Stimulated activated CD4-positive, alpha-beta T cell treated with anti-CD3 and anti-CD28 coated beads, Interleukin-1b, Interleukin-23, amount 100 ng/mL, for 48 hours (primary cell): Measurements from ENCODE around the gene GRK2.

Source experiments
- DNase-seq: peaks from one replicate; pipeline ENCODE4 v3.0.0-alpha.2; 2020

Gene GRK2

DNA sequence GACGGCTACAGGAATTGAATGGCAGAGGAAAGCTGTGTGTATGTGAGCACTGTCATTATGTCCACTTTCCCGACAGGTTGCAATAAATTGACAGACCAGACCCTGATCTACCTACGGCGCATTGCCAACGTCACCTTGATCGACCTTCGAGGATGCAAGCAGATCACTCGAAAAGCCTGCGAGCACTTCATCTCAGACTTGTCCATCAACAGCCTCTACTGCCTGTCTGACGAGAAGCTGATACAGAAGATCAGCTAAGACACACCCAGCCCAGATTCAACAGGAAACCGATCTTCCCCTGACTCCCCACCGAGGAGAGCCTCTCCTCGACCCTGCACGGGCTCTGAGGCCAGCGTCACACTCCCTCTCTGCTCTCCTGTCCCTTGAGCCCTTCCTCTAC is 11.5 kb upstream of the GRK2 start:
- no peak for DNase-seq

DNA sequence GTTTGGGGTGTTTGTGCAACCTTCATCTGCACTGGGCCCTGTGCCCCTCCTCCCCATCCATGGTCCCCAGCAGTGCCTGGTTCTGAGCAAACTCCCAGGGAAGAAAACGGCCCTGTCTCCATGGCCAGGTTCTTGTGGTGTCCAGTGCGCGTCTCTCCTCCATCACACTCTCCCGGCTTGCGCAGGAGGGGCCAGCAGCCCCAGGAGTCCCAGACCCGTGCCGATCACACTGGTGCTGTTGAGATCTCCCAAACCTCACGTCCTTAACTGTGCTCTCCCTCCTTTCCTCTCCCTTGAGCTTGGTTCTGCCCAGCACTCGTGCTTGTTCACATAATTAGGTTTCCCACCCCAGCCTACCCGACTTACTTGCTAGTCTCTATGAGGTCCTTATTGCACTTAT is 10.9 kb upstream of the GRK2 start:
- no peak for DNase-seq

DNA sequence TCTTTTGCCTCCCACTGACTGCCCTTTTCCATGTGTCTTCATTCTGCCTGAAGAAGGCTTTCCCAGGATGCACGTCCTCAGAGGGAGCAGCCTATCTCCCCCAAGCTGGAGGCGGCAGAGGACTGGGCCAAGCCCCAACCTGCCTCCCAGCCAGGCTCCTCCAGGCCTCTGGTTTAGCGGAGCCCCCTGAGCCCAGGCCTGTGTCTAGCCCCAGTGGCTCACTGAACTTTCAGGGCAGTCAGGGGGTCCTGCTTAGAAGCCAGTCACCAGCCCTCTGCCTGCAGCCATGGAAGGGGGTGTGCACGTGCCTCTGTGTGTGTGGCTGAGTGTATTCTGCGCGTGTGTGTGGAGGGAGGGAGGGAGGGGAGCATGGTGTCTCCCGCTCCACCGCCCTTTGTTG is 10.4 kb upstream of the GRK2 start:
- DNase-seq = no peak

DNA sequence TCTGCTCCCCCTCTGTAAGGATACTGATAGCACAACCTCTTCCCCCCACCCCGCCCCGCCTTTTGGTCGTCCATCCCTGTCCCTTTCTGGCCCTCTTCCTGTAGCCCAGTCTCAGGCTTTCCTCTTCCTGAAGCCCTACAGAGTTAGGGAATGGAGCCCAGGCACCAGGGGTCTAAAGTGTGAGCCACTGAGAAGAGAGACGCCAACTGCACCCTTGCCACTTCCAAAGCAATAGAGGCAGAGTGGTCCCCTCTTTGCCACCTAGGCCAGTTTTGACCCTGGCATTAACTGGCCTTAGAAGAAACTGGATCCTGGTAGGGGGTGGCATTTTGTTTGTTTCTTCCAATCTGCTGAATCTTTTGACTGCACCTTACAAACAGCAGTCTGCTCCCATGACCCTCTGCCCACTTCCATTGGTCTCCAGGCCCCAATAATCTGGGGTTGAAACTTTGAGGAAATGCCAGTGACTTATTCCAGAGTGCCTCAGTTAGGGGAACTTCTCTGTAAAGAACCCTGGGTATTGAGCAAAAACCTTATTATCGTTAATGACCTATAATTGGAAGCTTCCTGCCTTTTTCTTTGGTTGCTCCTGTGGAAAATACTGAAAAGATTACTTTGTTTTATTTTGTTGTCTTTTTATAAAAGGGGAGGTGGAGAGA is 9.7 kb upstream of the GRK2 start:
- DNase-seq = no peak

DNA sequence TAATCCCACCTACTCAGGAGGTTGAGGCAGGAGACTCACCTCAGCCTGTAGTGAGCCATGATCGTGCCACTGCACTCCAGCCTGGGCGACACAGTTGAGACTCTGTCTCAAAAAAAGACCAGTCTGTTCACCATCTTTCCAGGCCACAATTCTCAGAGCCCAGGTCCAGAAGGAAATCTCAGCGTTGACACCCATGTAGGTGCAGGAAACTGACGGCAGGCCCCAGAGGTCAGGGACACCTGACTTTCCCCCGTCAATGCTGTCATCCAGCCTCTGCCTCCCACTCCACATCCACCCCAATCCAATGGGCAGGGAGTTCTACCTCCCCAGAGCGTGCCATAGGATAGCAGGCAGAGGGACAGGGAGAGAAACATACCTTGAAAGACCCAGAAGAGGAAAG is 5.9 kb upstream of the GRK2 start:
- no peak for DNase-seq

DNA sequence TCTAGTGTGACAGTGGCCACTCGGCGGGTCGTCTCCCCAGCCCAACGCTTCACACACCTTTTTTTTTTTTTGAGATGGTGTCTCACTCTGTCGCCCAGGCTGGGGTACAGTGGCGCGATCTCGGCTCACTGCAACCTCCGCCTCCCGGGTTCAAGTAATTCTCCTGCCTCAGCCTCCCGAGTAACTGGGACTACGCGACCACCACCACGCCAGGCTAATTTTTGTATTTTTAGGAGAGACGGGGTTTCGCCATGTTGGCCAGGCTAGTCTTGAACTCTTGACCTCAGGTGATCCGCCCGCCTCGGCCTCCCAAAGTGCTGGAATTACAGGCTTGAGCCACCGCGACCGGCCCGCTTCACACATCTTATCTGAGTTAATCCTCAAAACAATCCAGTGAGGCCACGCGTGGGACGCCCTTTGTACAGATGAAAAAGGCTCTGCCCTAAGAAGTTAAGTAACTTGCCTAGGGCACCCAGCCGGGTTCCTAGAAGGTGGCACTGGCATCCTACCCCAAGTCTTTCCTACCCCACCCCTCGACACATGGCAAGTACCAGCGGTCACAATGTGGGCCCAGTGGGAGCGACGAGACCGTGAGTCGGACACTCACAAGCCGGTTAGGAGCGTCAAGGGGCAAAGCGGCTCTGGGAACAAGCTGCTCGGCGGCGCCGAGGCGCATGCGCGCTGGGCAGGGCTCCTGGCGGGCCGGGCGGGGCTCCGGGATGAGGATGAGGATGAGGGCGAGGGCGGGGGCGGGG is 5.2 kb upstream of the GRK2 start:
- DNase-seq = peak; percentile 54

DNA sequence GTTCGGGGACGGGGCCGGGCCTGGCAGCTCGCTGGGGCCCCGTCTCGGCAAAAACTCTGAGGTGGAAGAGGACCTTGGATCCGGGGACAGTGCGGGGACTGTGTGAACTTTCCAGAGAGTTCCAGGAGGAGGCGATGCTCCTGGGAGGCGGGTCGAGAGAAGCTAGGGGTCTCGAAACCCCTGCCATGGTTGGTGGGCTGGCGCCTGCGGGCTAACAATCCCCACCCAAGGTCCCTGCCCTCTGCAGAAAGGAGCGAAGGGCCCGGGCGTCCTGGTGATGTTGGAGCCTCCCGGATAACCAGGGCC is 4.7 kb upstream of the GRK2 start:
- no peak for DNase-seq

DNA sequence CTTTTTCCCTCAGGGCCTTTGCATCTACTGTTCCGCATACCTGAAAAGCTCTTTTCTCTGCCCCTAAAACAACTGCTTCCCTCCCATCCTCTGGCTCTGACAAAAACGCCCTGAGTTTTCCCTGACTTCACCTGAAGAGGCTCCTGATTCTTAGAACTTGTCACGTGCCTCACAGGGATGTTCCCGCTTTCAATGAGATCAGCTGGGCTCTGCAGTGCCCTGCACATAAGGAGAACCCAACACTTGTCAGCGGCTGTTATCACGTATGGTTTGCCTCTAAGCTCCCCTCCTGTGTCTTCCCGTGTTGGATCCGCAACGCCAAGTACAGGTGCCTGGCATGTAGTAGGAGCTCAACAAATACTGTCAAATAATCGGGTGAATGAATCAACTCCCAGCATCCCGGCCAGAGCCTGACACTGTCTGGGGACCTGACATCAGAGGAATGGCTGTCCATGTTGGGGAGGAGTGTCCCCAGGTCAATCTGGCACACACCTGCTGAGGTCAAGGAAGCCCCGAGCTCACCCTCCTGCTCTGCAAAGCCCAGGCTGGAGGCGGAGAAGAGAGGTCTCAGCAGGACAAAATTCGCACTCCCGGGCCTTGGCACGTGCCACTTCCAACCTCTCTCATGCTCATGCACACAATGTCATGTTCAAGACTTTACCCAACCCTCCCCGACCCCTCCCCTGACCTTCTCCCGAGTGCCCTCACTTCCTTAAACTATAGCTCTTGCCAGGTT is 4.2 kb upstream of the GRK2 start:
- DNase-seq = no peak

DNA sequence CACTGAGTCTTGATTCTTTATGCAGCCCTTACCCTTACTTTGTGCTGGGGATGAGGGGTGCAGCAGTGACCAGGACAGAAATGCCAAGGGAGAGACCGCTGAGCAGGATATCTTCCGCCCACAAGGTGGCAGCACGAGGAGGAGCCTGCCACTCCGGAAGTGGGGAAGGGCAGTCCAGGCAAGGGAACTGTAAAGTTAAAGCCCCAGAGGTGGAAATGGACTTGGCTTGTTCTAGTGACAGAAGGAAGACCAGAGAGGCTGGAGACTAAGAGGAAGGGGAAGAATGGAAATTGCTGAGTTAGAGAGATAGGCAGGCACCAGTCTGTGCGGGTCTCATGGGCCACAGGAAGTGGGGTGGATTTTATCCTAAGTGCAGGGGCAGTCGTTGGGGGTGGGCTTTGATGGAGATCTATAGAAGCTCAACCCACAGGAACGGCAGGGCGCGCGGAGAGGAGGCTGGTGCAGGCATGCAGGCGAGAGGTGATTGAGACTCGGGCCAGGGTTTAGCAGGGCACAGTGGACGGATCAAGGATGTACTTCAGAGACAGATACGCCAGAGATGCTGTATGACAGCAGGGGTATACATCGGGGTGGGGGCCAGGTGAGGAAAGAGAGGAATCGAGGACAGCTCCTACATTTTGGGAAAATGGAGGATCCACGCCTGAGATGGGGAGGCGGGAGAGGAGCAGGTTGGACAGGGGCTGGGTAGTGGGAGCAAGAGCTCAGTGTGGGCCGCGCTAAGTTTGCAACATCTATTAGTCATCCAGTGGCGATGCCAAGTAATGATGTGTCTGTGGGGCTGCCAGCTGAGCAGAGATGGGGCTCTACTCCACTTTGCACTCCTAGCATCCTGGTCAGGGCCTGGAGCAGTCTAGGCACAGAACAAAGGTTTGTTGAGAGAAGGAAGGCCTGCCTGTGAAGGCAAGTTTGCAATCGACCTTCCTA is 3.3 kb upstream of the GRK2 start:
- peak; percentile 74 for DNase-seq

DNA sequence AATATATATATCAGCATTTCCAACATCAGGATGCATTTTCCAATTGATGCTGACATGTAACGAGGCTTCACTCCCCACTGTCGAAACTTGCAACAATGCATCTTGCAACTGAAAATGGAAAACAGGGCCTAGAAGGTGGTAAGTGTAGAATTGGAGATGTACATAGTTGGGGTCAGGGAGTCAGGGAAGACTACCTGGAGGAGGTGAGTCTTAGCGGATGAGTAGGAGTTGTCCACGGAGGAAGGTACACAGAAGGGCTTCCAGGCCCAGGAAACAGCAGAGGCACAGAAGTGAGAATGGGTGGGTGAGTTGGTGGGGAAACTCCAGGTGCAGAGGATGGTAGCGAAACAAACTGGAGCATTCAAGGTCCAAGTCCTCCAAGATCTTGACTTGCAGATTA is 2.0 kb upstream of the GRK2 start:
- DNase-seq = no peak

DNA sequence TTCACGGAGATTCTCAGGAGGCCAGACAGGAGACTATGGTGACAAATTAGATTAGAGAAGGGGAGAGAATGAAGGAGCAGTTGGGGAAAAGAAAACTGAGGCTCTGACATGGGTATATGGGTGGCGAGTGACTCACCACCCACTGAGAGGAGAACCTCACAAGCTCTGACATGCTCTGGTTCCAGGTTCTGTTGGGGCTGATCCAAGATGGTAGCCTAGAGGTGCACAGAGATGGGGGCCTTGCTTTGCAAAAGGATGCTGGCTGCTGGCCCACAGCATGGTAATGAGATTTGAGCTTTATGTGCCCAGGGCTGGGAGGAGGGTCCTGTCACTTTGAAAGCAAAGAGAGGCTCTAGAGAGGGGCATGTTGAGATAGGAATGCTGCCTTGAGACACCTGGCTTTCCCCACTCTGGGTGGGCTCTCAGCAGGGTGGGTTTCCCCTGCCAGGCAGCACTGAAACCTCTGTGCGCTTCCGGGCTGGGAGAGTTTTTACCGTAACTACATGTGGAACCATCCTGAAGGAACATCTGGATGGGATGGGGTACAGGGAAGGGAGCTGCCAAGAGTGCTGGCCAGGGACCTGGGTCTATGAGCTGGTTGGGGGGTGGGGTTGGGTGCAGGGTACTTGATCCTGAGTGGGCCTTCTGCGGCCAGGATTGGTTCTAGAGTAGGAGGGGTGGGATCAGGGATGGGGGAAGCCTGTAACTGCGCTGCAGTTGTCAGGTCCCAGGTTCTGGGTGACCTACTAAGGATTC is 1.2 kb upstream of the GRK2 start:
- no peak for DNase-seq

DNA sequence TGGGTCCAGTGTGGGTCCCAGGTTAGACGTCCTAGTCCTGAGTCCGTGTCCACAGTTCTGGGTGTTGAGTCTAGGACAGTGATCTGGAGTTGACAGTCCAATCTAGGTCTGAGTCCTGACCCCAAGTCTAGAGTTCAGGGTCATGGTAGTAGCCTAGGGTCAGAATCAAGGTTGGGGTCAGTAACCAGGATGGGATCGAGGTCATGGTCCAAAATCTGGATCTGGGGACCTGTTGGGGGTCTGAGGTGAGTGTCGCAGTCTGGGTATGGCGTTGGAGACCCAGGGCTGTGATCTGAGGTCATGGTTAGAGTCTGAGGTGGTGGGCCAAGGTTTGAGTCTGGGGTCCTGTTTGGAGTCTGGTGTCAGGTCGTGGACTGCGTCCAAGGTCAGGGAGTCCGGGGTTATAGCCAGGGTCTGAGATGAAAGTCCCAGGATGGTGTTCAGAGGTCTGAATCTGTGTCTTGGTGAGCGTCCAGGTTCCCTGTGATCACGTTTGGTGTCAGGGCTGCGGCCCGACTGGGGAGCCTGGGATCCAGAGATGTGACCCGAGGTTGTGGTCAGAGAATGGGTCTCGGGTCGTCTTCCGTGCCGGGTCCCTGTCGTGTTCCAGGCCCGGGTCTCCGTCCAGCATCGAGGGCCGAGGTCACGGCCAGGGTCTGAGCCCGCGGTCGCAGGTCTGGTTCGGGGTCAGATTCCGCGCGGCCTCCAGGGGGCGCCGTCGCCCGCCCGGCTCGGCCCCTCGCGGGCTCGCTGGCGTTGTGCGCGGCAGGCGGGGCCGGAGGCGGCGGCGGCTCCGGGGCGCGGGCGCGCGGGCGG is 432 bp upstream of the GRK2 start:
- DNase-seq = peak; percentile 67

DNA sequence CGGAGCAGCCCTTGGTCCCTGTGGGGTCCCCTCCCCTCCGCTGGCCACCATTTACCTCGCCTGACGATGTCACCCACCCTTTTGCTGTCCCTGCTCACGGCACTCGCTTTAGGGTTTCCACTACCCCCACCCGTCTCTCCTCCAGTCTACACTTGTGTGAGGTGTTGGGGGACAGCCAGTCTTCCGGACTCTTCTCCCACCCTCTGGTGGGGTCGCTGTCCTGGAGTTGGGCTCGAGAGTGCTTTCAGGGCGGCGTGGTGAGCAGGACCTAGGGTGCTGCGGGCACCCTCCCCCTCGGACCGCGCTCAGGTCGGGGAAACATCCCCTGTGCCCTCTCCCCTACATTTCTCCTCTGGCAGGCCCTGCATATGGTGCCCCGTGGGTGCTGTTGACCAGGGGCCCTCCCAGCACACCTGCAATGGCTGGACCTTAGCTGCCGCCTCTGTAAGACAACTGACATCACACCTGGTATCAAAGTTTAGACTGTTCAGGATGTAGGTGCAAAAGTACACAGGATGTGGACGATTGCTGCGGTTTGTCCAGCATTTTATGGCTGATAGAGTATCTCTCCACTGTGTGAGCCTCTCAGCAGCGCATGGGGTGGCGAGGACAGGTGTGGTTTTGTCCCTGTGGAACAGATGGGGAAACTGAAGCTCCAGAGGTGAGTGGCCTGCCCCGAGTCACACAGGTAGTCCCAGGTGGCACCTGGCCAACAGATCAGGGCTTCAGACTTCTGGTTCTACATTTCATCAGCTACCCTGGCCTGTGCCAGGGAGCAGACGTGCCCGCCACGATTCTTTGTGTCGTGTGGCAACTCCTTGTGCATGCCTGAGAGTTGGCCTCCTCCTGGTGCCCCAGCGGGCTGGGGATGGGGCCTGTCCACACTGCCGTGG is 1.2 kb downstream of the GRK2 start:
- DNase-seq = no peak

DNA sequence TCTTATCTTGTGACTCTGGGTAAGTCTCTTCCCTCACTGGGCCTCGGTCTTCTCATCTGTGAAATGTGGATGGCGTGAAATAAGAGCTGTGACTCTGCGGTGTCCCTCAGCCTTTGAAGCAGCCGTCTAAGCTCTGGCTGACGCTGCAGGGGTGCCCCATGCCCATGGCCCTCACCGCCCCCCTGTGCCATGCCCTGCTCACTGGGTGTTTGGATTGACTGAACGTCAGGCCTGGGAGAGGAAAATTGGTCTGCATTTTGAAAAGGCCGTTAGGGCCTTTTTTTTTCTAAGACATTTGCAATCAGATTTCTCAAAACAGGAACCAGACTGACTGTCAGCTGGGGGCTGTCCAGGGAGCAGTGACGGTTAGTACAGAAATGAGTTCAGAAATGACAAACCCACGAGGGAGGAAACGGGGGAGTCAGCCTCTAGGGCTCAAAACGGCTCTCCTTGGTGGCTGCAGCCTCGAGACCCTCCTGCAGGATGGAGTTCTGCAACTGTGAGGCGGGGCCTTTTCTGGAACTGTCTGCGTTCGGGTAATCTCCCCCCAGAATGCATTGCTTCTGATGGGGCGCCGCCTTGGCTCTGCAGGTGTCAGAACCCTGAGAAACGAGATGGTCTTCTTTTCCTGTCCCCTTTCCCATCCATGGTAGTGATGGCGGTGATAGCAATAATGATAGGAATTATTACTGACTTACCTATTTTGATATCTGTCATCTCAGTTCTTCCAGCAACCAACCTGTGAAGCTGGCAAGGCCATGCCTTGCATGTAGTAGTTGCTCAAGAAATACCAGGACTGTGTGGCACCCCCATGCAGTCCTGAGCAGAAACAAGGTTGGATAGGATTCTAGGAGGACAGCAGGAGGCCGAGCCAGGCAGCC is 2.0 kb downstream of the GRK2 start:
- DNase-seq = peak; percentile 85

DNA sequence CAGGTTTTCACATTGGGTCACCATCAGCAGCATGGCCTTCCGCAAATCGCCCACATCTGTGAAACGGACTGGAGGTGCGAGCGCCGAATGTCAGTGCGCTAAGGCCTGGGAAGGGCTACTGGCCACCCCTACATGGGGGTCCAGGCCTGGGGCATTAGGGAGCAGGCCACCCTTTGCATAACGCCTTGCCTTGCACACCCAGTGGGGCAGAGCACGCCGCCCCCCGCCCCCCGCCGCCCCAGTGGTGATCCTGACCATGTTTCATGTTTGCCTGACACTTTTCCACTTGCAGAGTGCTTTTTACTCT is 2.6 kb downstream of the GRK2 start:
- no peak for DNase-seq

DNA sequence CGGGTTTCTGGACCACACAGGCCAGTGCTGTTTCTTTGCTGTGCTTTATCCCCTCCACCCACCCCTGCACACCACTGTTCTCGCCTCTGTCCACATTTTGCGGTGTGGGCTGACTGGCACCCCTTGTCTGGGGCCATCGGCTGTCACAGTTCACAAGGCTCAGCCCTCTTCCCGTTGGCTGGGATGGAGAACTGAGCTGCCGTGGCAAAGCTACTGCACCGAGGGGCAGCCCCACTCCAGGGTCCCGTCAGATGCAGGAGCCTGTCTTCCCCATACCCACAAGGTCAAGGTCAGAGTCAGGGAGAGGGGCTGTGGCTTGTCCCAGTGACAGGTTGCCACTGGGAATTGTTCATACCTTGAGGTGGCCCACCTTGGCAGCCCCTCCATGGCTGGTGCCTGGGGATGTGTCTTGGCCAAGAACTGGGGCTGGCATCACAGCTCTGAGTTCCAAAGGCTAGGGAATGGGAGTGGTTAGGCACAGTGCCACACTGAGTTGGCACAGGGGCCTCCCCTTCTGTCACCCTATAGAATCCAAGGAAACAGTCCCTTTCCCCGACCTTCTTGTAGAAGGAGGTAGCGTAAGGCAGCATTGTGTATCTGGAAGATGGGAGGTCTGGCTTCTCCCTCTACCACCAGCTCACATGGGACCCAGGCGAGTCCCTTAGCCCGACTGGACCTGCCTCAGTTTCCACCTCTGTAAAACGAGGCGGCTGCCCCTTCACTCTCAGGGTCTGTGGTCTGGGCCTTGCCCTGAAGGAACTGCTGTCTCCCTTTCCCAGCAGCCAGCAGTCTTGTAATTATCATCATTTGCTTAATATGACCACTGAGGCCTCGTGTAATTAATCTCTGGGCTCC is 3.4 kb downstream of the GRK2 start:
- DNase-seq = no peak

DNA sequence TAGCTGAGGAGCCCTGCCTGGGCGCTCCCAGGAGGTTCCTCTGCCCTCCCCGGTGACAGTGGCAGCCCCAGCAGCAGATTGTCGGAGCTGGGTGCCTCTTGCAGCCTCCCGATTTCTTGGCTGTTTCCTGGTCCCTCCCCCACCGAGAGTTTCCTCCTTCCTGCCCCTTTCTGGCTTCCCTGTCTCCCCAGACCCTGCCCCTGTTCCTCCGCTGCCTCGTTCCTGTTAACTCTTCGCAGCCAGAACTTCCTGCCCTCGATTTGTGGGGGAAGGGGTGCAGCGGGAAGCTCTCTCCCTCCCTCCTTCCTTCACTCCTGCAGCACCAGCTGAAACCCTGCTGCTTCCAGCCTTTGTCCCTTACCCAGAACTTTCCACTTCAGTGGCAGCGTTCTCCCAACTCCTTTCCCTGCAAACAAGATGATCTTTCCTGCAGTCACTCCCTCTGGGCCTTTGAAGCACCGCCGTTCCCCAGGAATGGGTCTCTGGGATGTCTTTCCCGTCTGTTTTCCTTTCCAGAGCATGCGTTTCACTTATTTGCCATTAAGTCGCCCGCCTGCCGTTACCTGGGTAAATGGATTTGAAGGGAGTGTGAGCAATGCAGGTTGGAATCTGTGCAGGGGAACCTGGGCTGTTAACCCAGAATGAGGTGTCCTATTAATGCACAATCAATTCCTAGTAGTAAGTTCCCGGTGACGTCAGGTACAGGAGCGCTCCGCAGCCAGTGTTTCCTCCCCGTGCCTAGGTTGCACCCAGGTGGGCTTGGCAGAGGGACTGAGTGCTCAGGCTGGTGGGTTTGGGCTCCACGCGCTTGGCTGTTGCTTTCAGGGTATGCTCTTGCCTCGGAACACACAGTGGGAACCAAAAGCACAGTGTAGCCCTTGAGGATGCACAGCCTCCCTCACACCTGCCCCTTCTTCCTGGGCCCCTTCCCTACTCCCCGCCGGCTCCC is 4.3 kb downstream of the GRK2 start:
- no peak for DNase-seq

DNA sequence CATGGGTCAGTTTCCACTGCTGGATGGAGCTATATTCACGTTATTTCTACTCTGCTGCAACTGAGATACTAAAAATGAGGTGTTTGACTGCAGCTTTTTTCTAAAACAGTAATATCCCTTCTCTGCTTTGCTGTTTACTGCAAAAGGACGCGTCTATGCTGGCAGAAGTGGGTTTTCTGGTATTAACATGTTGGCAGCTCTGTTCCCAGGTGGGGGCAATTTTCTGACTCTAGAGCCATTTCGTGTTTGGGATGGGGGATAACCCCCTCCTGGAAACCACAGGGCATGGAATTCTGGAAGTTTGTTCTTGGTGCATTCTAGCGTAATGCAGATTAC is 4.9 kb downstream of the GRK2 start:
- no peak for DNase-seq
